ENCODE measurements around the gene DDX51.

DNA sequence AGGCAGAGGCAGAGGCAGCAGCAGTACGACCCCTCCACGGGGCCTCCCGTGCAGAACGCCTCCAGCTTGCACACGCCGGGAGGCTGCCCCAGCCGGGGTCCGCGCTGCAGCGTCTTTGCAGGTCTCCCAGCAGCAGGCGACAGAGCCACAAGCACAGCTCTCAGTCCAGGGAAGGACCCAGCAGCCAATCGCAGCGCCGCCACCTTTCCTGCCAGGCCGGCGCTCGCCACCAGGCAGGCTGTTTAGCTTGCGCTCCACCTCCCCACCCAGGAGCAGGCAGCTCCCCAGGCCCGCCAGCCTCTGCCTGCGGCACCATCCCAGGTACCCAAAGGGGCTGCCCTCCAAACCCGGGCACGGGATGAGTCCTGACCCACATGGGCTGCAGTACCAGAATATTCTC, 25.2 kb downstream of the DDX51 start:
- TF ChIP-seq, protein P1, sequence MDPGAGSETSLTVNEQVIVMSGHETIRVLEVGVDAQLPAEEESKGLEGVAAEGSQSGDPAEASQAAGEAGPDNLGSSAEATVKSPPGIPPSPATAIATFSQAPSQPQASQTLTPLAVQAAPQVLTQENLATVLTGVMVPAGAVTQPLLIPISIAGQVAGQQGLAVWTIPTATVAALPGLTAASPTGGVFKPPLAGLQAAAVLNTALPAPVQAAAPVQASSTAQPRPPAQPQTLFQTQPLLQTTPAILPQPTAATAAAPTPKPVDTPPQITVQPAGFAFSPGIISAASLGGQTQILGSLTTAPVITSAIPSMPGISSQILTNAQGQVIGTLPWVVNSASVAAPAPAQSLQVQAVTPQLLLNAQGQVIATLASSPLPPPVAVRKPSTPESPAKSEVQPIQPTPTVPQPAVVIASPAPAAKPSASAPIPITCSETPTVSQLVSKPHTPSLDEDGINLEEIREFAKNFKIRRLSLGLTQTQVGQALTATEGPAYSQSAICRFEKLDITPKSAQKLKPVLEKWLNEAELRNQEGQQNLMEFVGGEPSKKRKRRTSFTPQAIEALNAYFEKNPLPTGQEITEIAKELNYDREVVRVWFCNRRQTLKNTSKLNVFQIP (CRISPR knock-in tag; IDR thresholded peaks at IDR 0.05; ENCODE audit: borderline replicate concordance, low read depth): no peak
- TF ChIP-seq ARNTL (CRISPR knock-in tag; IDR thresholded peaks at IDR 0.05; ENCODE audit: borderline replicate concordance, low read depth) (no peak), PATZ1 (CRISPR knock-in tag; IDR thresholded peaks at IDR 0.05; ENCODE audit: borderline replicate concordance) (no peak), PPARA (CRISPR knock-in tag; IDR thresholded peaks at IDR 0.05; ENCODE audit: borderline replicate concordance) (no peak), SNAI2 (CRISPR knock-in tag; IDR thresholded peaks at IDR 0.05) (no peak)

Data from SK-N-SH treated with all-trans-retinoic acid at 6 μM for 48 hours (cell line).